ENCODE measurements around the gene OPTN. TPM values are rescaled to one million over a fixed set of nuclear protein-coding genes. Genes with fewer than 3 reads are reported as not detected.

Gene OPTN
- total RNA-seq, 1 donor from 2014 or later = 151 TPM

- H3K4me3 Mint-ChIP-seq (ENCODE audit: unreplicated experiment) = no peak overlapping the region
- no peak overlapping the region for H3K27ac Mint-ChIP-seq (ENCODE audit: unreplicated experiment)
- H3K4me1 Mint-ChIP-seq (ENCODE audit: low read depth) = peaks cover 26% of the 10 kb centered on the region
- H3K27me3 Mint-ChIP-seq (ENCODE audit: low read depth) = no peaks in the 10 kb centered on the region
- no peaks in the 10 kb centered on the region for H3K9me3 Mint-ChIP-seq (ENCODE audit: low read depth)
- TF ChIP-seq CTCF (IDR thresholded peaks at IDR 0.05) = no peak
- H3K36me3 Mint-ChIP-seq (ENCODE audit: low read depth) = peaks cover 2% of the 10 kb centered on the region
- DNase-seq (ENCODE audit: low spot score) = no peak
Measured at GRCh38 chr10:13095929-13096328, 4.0 kb upstream of the OPTN start.

DNA sequence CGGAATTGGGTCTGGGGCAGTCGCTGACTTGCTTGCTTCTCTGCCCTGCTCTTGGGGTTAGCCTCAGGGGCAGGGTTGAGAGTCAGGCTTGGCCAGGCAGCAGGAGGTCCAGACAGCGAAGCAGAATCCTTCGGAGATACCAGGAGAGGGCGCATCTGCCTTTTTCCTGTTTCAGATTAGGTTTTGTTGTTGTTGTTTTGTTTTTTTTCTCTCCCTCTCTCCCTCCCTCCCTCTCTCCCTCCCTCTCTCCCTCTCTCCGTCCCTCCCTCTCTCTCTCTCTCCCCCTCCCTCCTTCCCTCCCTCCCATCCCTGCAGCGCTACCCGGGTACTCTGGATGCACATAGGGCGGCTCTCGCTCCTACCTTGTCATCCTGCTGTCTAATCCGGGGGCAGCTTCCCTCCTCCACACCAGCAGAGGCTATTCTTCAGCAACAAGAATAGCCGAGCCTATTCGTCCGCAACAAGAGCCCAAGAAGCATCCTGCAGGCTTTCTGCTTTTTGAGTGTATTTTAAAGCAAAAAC, 758 bp upstream of the OPTN start:
- TF ChIP-seq CTCF (IDR thresholded peaks at IDR 0.05) = peak; percentile 14
- Mint-ChIP-seq H3K36me3 (ENCODE audit: low read depth) (no peaks in the 10 kb centered on the region), H3K4me3 (ENCODE audit: unreplicated experiment) (peak overlapping the region; percentile 84), H3K27ac (ENCODE audit: unreplicated experiment) (peak overlapping the region; percentile 94), H3K27me3 (ENCODE audit: low read depth) (no peaks in the 10 kb centered on the region), H3K4me1 (ENCODE audit: low read depth) (peaks cover 31% of the 10 kb centered on the region), H3K9me3 (ENCODE audit: low read depth) (no peaks in the 10 kb centered on the region)
- DNase-seq (ENCODE audit: low spot score) = no peak

DNA sequence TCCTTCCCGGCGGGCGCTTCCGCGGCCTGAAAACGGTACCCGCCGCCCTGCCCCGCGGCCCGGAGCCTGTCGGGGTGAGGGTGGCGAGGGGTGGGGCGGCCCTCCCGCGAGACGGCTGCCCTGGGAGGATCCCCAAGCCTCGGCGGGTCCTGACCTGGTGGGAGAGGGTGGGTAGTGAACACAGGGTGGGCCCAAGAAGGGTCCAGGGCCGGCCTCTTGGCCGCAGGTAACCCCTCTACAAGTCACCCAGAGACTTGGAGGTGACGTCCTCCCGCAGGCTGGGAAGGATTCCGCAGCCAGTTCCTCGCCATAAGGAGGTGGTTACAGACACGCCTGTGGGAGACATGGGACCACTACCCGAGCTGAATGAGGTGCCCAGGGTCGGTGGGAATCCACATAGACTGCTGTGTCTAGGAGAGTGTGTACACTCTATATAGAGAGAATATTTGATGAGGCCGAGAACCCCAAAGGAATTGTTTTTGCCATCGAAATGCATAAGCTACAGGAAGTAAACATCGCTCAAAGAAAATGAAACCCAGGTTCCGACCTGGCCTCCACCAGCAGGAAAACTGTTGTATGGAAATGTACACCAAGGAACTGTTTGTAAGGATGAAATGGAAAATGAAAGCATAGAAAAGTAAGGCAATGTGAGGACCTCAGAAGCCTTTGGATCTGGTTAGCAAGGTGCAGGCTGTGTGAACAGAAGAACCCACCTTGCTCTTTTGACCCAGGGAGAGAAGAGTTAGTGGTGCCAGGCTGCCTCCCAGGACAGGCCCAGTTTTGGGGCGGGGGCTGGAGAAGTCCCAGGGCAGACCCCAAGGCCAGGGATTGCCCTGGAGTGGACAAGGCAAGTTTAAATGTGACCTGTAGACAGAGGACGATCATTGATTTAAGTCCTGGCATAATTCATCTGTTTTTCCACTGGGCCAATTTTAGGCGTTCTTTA, 659 bp downstream of the OPTN start:
- H3K36me3 Mint-ChIP-seq (ENCODE audit: low read depth) = peaks cover 6% of the 10 kb centered on the region
- no peak for TF ChIP-seq CTCF (IDR thresholded peaks at IDR 0.05)
- H3K4me3 Mint-ChIP-seq (ENCODE audit: unreplicated experiment) = peak overlapping the region; percentile 92
- H3K27me3 Mint-ChIP-seq (ENCODE audit: low read depth) = no peaks in the 10 kb centered on the region
- H3K9me3 Mint-ChIP-seq (ENCODE audit: low read depth) = no peaks in the 10 kb centered on the region
- H3K27ac Mint-ChIP-seq (ENCODE audit: unreplicated experiment) = peak overlapping the region; percentile 87
- DNase-seq (ENCODE audit: low spot score) = no peak
- H3K4me1 Mint-ChIP-seq (ENCODE audit: low read depth) = peaks cover 41% of the 10 kb centered on the region

DNA sequence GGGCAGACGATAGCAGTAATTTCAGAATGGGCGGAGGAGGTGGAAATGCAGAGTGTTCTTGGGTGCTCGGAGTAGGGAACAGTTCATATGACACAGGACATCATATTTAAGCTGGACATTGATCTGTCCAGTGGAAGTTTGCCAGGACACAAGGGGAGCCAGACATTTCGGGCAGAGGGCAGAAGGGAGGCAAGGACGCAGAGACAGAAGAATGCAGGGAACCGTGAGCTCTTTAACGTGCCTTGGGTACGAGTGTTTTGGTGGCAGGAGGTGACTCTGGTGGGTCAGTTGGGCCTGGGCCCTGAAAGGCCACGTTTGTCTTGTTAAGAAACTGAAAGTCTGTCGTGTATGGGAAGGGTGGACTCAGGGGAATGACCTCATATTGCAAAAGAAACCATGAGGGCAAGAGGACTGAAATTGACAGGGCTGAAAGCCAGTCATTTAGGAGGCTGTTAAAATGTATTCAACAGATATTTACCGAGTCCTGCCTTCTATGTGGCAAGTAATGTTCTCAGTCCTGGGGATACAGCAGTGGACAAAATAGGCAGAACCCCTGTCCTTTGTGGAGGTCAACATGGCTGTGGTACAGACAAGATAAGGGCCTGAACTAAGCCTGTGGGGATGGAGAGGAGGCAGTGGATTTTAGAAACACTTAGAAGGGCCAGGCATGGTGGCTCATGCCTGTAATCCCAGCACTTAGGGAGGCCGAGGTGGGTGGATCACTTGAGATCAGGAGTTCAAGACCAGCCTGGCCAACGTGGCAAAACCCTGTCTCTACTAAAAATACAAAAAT, 2.2 kb downstream of the OPTN start:
- H3K36me3 Mint-ChIP-seq (ENCODE audit: low read depth) = peaks cover 10% of the 10 kb centered on the region
- H3K4me1 Mint-ChIP-seq (ENCODE audit: low read depth) = peaks cover 50% of the 10 kb centered on the region
- DNase-seq (ENCODE audit: low spot score) = no peak
- no peak for TF ChIP-seq CTCF (IDR thresholded peaks at IDR 0.05)
- H3K27ac Mint-ChIP-seq (ENCODE audit: unreplicated experiment) = peak overlapping the region; percentile 89
- H3K27me3 Mint-ChIP-seq (ENCODE audit: low read depth) = no peaks in the 10 kb centered on the region
- peak overlapping the region; percentile 70 for H3K4me3 Mint-ChIP-seq (ENCODE audit: unreplicated experiment)
- H3K9me3 Mint-ChIP-seq (ENCODE audit: low read depth) = no peaks in the 10 kb centered on the region

- peaks cover 10% of the 10 kb centered on the region for H3K36me3 Mint-ChIP-seq (ENCODE audit: low read depth)
- no peaks in the 10 kb centered on the region for H3K9me3 Mint-ChIP-seq (ENCODE audit: low read depth)
- no peak overlapping the region for H3K4me3 Mint-ChIP-seq (ENCODE audit: unreplicated experiment)
- no peaks in the 10 kb centered on the region for H3K27me3 Mint-ChIP-seq (ENCODE audit: low read depth)
- H3K4me1 Mint-ChIP-seq (ENCODE audit: low read depth) = peaks cover 61% of the 10 kb centered on the region
- H3K27ac Mint-ChIP-seq (ENCODE audit: unreplicated experiment) = no peak overlapping the region
- no peak for TF ChIP-seq CTCF (IDR thresholded peaks at IDR 0.05)
- no peak for DNase-seq (ENCODE audit: low spot score)
Measured at GRCh38 chr10:13103554-13103953, 3.6 kb downstream of the OPTN start.
